ENCODE data around the gene DNTTIP2.
"Not testable (repeated sequence)": the region's sequence is repeated elsewhere in the genome, so short reads cannot be mapped to it uniquely, and the experiment has no call there.

- TF ChIP-seq CTCF, POLR2A (IDR thresholded peaks at IDR 0.05): not testable (repeated sequence)
These were observed 31.9 kb upstream of the DNTTIP2 start for GRCh38 chr1:93910880-93911279.

All from uterus (tissue), 2 donors.